ENCODE measurements around the gene BACH2.
"Not testable (repeated sequence)": the region's sequence is repeated elsewhere in the genome, so short reads cannot be mapped to it uniquely, and the experiment has no call there.

The BACH2 gene

DNA sequence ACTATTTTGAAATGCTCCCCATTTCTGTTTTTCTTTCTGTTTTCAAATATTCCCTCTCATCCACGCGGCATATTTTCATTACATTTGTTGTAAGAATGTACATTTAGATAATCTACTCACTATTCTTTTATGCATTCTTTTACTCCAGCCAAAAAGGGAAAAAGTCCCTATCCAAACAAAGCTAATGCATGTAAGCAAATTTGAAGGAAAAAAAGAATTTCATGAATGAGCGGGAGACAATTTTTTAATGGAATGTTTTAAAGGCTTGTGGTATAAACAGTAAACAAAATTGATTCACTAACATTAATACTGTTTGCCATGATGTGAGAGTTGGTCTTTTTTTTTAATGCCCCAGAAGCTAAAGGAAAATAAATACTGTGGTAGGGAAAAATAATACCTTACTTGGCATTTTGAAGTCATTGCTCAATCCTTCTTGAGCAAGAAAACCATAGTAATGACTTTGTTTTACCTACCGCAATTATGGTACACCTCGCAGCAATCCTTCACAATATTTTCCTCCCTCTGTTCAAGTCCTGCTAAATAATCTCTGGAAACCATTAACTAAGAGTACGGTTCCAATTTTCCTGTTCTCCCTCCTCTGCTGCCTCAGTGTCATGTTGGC lies 79.0 kb downstream of the BACH2 start:
- no peak for FAIRE-seq
- DNase-seq (ENCODE audit: insufficient read length, low spot score), result no peak

DNA sequence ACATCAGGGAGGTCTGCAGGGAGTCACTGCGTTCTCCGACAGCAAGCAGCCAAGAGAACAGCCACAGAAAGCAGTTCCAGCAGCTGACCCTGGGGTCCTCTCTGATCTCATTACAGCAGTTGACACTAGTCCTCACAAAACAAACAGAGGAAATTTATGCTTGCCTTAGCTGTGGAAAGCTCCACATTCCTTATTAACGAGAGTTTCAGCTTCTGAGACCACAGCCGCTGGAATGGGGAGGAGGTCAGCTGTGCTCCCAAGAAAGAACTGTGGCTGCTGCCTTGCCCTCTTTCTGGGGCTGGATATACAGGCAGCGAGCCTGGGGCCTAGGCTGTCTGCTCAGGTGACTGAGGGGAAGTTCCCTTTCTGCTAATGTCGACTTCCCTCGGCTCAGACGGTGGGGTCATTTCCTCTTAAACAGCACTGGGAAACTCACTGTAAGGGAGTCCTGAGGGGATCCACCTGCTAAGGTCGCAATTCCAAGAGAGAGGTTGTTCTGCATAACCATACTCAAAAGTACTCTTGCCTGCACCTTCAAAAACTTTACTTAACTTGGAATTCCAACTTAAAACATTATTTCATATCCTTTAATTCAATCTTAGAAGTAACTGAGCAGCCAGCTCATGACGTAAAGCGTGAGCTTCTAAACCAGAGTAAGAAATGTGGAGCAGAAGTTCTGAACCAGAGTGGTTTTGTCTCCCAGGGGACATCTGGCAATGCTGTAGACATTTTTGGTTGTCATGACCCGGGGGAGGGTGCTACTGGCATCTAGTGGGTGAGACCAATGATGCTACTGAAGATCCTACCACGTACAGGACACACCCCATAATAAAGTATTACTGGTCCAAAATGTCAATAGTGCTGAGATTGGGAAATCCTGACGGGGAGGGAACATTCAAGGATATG lies 80.3 kb downstream of the BACH2 start:
- FAIRE-seq (no peak), DNase-seq (ENCODE audit: insufficient read length, low spot score) (no peak)

DNA sequence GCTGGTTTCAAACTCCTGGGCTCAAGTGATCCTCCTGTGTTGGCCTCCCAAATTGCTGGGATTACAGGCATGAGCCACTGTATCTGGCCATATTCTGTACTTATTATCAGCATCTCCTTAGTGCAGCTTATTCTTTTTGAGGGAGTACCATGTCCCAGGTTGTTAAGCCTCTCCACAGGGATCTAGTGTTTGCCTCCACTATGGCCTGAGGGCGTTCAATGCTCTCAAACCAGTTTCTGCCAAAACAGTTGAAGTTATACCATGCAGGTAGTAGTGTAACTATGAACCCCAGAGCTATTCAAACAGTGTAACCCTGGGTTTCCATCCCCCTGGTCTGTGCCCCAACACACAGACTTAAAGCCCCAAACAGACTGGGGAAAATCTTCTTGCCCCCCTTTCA lies 81.7 kb downstream of the BACH2 start:
- DNase-seq (ENCODE audit: insufficient read length, low spot score), result no peak
- FAIRE-seq, result no peak

DNA sequence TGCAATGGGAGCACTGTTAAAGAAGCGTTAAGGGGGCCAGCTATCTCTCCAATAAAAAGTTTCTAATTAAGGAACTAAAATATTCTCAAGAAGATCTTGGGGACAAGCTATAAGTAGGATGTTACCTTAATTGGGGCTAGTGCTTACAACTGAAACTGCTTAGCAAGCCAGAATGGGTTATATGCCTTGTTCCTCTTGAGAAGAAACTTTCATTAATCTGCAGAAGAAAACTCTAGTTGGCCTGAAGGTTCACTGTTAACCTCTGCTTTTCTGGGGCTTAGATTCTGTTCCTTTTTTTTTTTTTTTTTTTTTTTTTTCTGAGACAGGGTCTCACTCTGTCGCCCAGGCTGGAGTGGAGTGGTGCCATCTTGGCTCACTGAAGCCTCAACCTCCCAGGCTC lies 82.2 kb downstream of the BACH2 start:
- no peak for FAIRE-seq
- DNase-seq (ENCODE audit: insufficient read length, low spot score), result no peak

DNA sequence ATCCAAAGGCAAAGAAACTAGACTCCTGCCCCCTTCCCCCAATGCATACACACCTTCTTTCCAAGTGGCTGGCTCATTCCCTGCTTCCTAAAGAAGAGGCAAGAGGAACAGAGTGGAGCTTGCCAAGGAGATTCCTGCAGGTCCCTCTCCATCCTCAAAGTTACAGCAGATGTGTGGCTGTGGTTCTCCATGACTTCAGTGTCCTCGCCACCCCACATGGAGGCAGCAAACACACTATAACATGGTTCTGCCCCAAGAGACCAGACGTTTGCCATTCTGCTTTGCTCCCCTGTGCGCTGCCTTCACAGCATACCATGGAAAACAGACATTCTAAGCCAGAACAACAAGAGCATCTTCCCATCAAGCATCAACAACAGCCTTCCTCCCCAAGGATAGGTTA lies 84.4 kb downstream of the BACH2 start:
- DNase-seq (ENCODE audit: insufficient read length, low spot score), result no peak
- no peak for FAIRE-seq

DNA sequence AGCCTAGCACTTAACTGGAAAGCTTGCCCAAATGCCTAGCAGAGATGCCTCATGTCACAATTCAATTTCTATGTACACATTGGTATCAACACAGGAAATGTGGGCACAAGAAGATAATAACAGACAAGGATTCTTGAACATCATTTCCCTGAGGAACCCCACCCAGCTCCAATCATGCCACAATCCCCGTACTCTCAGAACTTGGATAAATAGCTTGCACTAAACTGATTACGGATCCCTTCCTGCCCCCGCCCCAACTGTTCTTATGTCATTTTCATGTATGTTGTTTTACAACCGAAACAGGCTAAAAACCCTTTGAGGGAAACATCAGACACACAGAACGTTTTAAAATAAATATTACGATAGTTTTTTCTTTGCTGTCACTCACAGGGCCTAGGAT lies 87.1 kb downstream of the BACH2 start:
- DNase-seq (ENCODE audit: insufficient read length, low spot score) (no peak), FAIRE-seq (no peak)

DNA sequence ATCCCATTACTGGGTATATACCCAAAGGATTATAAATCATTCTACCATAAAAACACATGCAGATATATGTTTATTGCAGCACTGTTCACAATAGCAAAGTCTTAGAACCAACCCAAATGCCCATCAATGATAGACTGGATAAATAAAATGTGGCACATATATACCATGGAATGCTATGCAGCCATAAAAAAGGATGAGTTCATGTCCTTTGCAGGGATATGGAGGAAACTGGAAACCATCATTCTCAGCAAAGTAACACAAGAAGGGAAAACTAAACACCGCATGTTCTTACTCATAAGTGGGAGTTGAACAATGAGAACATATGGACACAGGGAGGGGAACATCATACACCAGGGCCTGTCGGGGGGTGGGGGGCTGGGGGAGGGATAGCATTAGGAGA lies 88.0 kb downstream of the BACH2 start:
- not testable (repeated sequence) for DNase-seq (ENCODE audit: insufficient read length, low spot score); FAIRE-seq

DNA sequence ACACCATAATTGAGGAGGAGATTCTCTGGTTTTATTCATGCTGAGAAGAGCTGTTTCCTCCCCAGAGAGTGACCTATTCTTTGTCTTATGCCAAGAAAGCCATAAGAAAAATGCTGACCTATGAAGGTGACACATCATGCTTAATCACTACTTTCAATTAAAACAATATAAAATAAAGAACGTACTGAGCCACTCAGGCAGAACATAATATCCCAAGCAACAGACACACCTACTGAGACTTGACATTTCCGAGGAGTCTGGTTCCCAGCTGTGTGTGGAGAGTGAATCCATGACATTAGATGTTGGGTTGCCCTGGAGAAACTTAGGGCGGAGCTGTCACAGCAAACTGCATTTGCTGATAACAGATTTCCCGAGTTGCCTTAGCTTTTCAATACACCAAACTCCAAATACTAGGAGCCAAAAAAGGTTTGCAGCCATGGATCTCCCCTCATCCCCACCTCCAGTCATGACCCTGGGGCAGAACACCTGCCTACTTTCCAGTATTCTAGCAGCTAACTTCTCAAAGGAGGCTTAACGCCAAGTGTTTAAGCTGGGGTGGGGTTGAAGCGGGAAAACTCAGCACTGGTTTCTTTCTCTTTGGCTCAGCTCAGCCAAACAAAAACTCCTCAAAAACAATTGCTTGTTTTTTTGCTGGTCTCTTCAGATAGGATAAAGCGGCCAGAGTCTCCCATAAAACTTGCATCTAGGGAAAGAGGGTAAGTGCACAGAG lies 92.2 kb downstream of the BACH2 start:
- no peak for FAIRE-seq

DNA sequence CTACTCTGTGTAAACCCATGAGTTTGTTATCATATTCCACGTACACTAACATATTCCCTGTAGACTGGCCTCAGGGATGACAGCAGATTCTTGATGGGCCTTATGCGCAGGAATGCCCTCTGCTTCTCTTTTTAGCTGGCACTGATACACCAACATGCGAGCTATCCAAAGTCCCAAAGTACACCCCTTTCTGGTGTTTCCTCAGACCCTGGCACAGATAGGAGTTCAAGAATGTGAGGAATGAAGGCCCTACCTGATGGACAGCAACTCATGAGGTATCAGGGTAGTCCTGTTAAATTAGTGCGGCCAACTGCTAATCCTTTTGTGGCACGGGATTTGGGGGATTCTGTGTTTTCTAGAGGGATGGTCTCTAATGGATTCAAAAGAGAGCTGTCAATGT lies 93.0 kb downstream of the BACH2 start:
- no peak for DNase-seq (ENCODE audit: insufficient read length, low spot score)
- no peak for FAIRE-seq

More for the DNA sequence above, 92.2 kb downstream of the BACH2 start:
- no peak for DNase-seq (ENCODE audit: insufficient read length, low spot score)

DNA sequence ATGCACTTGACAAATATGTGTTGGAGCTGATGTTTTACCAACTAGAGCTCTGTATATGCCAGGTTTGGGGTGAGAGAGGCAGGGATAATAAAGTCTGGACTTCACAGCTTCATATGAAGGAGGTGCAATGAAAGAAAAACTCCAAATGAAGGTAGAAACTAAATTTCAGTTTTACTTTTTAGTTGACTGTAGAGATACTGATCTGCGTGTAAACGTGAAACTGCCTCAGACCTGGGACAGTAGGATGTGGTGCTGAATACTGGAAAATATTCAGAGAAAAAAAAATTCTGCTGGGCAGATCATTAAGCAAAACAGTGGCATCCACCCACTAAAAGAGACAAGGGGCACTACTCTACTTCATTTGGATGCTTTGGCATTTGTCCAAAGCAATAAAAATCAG lies 94.5 kb downstream of the BACH2 start:
- no peak for FAIRE-seq

DNA sequence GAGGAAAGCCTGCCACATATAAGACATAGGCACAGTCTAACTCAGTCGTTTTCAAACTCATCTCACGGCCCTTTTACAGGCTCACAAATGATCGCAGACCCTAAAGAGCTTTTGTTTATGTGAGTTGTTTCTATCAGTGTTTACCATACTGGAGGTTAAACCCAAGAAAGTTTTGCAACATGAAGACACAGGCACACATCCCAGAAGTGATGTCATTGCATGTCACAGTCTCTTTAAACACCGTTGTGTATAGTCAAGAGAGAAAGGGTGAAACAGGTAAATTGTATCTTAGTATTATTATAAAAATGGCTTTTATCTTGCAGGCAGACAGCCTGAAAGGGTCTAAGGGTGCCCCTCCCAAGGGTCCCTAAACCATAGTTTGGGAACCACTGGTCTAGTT lies 96.7 kb downstream of the BACH2 start:
- no peak for FAIRE-seq
- no peak for DNase-seq (ENCODE audit: insufficient read length, low spot score)

More for the DNA sequence above, 94.5 kb downstream of the BACH2 start:
- DNase-seq (ENCODE audit: insufficient read length, low spot score), result no peak

DNA sequence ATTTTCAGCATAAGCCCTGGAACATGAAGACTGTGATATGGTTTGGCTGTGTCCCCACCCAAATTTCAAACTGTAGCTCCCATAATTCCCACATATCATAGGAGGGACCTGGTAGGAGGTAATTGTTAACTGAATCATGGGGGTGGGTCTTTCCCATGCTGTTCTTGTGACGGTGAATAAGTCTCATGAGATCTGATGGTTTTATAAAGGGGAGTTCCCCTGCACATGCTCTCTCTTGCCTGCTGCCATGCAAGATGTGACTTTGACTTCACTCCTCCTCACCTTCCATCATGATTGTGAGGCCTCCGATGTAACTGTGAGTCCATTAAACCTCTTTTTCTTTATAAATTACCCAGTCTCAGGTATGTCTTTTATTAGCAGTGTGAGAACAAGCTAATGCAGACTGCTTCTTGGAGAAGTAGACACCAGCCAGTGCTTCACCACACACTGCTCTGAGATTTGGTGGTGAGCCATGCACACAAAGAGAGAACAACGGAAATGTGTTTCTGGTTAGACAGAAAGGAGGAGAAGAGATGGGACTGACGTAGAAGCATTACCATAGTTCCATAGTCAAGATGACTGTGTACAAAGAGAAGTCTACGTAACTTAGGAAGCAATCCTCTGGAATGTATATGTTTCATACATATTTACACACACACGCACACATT lies 97.8 kb downstream of the BACH2 start:
- DNase-seq (ENCODE audit: insufficient read length, low spot score) (no peak), FAIRE-seq (no peak)

DNA sequence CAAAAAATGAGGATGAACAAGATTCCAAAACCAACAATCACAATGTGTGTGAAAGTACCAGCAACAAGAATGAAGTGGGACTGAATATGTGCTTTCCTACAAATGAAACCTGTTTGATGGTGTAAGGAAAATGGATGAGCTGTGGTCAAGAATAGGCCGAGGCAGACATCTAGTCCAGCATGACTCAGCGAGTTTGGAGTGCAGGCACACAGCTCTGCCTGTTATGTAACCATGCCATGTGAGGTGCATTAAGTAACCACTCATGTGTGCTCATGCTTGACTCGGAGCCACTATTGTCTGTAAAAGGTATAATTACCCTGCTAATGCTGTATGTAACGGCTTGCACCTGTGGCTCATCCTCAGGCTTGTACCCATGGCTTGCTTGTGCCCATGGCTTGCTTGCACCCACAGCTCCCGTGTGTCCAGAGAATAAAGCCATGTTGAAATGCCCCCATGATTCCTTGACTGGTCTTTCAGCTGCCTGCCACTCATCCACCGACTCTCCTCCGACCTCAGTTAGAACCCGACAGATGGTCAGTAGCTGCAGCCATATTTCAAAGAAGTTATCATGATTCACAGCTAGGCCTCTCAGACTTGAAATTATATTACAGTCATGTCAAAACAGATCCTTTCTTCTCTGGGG lies 98.7 kb downstream of the BACH2 start:
- FAIRE-seq, result no peak
- no peak for DNase-seq (ENCODE audit: insufficient read length, low spot score)

DNA sequence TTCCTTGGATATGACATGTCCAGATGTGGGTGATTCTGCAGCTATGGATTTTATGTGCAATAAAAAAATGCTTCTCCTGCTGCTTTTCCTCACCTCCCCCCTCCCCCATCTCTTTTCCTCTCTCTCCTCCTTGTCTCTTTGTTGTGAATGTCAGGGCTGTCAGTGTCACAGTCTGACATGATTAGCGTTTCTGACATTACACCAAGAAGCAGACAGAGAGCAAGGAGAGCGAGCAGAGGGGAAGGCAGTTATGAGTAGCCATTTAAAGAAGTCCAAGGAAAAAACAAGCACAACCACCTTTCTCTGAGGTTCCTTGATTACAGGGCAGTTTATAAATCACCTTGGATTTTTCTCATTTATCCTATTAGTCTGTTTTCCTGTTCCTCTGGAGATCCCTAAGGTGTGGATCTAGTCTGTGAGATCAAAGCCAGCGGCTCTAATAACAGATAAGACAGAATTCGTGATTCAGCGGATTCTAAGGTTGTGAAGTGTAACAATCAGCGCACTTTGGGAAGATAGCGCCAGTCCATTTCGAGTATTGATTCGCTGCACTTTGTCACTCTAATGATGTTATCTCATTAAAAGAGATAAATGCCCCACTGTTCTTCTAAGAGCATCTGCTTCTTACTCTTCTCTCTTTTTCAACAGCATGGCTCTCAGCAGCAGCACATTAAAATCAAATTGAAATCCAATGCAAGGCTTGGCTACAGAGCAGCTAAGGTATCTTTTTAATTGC lies 101.4 kb downstream of the BACH2 start:
- FAIRE-seq (no peak), DNase-seq (ENCODE audit: insufficient read length, low spot score) (no peak)

DNA sequence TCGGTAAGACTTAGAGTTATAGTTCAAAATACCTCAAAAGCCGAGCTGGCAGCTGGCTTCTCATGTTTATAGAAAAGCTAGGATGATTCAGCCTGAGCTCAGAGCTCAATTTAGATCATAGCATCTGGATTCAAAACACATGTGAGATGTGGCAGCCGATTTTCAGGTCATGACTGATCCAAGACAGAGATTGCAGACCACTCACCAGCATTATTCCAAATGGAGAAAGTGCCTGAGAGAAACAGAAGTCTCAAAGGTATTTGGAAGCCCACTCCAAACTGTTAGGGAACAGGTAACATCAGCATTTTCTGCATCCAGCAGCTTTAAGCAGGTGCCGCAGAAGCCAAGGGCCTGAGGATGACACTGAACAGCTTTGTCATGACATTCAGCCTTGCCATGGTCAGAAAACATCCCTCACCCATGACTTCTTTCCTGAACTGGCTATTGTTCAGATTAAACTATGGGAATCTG lies 102.2 kb downstream of the BACH2 start:
- DNase-seq (ENCODE audit: insufficient read length, low spot score) (no peak), FAIRE-seq (no peak)

DNA sequence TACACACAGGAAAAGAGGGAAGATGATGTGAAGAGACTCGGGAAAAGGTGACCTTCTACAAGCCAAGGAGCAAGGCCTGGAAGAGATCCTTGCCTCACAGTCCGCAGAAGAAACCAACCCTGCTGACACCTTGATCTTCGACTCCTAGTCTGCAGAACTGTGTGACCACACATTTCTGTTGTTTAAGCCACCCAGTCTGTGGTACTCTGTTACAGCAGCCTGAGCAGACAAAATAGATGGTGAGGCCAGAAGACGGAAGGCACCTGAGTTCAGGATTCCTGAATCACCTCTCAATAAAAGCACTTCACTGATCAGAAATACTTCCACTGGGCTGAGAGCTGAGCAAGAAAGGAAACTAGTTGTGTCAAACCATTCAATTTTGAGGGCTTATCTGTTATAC lies 103.3 kb downstream of the BACH2 start:
- FAIRE-seq, result no peak

DNA sequence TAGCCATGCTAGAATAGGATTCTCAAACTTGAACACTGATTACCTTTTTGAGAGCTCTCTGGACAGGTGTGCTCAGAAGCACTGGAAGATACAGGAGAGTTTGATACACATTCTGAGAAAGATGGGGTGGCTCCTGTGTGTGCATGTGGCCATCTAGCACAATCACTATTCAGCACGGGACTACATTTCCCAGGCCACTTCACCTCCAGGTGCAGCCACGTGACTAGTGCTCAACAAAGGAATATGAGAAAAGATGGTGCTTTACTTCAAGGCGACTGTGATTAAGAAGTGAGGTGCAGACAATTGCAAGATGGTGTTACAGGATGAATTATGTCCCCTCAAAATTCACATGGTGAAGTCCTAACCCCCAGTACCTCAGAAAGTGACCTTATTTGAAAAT lies 103.8 kb downstream of the BACH2 start:
- no peak for FAIRE-seq
- DNase-seq (ENCODE audit: insufficient read length, low spot score), result no peak

More for the DNA sequence above, 103.3 kb downstream of the BACH2 start:
- DNase-seq (ENCODE audit: insufficient read length, low spot score), result no peak

DNA sequence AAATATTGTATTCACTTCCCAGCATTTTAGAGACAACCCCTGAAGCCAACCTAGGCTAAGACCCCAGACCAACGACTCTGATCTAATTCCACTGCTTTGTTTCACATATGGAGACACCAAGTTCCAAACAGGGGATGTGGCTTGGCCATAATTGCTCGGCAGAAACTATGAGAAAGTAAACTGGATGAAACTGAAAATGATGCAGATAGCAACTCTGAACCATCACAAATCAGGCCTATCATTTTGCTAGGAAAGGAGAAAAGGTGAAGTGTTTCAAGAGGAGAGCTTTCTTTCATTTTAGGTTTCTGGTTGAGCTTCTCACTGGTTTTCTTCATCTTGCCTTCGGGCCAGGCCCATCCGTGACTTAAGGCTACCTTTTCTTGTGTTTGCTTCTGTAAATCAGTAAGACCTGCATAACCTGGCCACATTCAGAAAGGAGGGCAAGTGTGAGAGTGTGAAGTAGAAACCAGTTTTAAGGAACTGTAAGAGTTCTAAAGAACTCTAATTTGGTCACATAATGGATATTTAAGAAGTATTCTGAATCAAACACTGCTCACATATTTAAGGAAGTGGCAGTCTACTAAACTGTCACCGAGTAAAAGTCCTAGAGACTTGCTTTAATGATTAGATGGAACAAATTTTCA lies 105.8 kb downstream of the BACH2 start:
- FAIRE-seq (no peak), DNase-seq (ENCODE audit: insufficient read length, low spot score) (no peak)

DNA sequence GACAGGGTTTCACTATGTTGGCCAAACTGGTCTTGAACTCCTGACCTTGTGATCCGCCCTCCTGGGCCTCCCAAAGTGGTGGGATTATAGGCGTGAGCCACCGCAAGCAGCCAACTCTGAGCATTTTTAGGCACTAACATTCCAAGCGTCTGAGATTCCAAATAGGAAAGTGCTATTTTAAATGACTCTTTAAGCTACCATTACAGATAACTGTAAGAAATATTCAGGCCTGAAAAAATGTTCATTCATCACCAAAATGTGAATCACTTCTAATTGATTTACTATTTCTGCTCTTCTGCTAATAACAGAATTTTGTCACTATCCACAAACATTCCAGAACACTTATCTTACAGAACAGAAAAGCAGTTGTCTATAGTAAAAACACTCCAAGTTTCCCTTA lies 106.5 kb downstream of the BACH2 start:
- no peak for DNase-seq (ENCODE audit: insufficient read length, low spot score)
- no peak for FAIRE-seq

Data from HTR-8/SVneo (cell line).